ENCODE results near the gene ZYX. TPM values are rescaled to one million over a fixed set of nuclear protein-coding genes. Genes with fewer than 3 reads are reported as not detected.

The ZYX gene
- total and polyA plus RNA-seq, 2 experiments from 2014 or later = 31.8 to 202 TPM

GRCh38 chr7:143380260-143380645, 892 bp upstream of the ZYX start:
- H3K4me3 ChIP-seq = peak overlapping the region; percentile 100
- 0% methylated on average over 29 of the region's 35 CpGs for WGBS (ENCODE audit: low lambda C conversion rate, missing lambda C conversion rate)
- H3K79me2 ChIP-seq = peaks cover 49% of the 10 kb centered on the region
- H3K4me1 ChIP-seq (ENCODE audit: insufficient read depth) = peaks cover 40% of the 10 kb centered on the region
- TF ChIP-seq CTCF (IDR thresholded peaks at IDR 0.05; ENCODE audit: poor library complexity) (peak; percentile 95), EZH2 (IDR thresholded peaks at IDR 0.05; ENCODE audit: borderline replicate concordance) (no peak)
- peak overlapping the region; percentile 85 for H2AFZ ChIP-seq
- H3K9me2 ChIP-seq (replicated peaks; ENCODE audit: insufficient read depth) = no peaks in the 10 kb centered on the region
- peak overlapping the region; percentile 100 for H3K27ac ChIP-seq
- H4K20me1 ChIP-seq (ENCODE audit: insufficient read depth, poor library complexity, severe bottlenecking) = peaks cover 34% of the 10 kb centered on the region
- peak; percentile 93 for DNase-seq (ENCODE audit: low spot score)
- H3K36me3 ChIP-seq (replicated peaks; ENCODE audit: insufficient read depth, low read depth) = no peaks in the 10 kb centered on the region
- H3K27me3 ChIP-seq = no peaks in the 10 kb centered on the region
- H3K4me2 ChIP-seq = peak overlapping the region; percentile 89
- no peaks in the 10 kb centered on the region for H3K9me3 ChIP-seq (ENCODE audit: low read depth)

GRCh38 chr7:143381427-143382125, 431 bp downstream of the ZYX start:
- no peaks in the 10 kb centered on the region for H3K27me3 ChIP-seq
- peaks cover 45% of the 10 kb centered on the region for H4K20me1 ChIP-seq (ENCODE audit: insufficient read depth, poor library complexity, severe bottlenecking)
- peak overlapping the region; percentile 100 for H3K4me3 ChIP-seq
- 2% methylated on average over 19 of the region's 64 CpGs for WGBS (ENCODE audit: low lambda C conversion rate, missing lambda C conversion rate)
- TF ChIP-seq CTCF (IDR thresholded peaks at IDR 0.05; ENCODE audit: poor library complexity) (no peak), EZH2phosphoT487 (IDR thresholded peaks at IDR 0.05; ENCODE audit: low read depth, severe bottlenecking, unreplicated experiment) (no peak), EZH2 (IDR thresholded peaks at IDR 0.05; ENCODE audit: borderline replicate concordance) (no peak)
- peak; percentile 82 for DNase-seq (ENCODE audit: low spot score)
- H3K4me2 ChIP-seq = peak overlapping the region; percentile 89
- H3K79me2 ChIP-seq = peaks cover 55% of the 10 kb centered on the region
- H3K27ac ChIP-seq = peak overlapping the region; percentile 100
- H3K4me1 ChIP-seq (ENCODE audit: insufficient read depth) = peaks cover 48% of the 10 kb centered on the region
- H3K9me3 ChIP-seq (ENCODE audit: low read depth) = no peaks in the 10 kb centered on the region
- H3K36me3 ChIP-seq (replicated peaks; ENCODE audit: insufficient read depth, low read depth) = no peaks in the 10 kb centered on the region
- H3K9me2 ChIP-seq (replicated peaks; ENCODE audit: insufficient read depth) = no peaks in the 10 kb centered on the region
- H2AFZ ChIP-seq = peak overlapping the region; percentile 89

- no peaks in the 10 kb centered on the region for H3K9me3 ChIP-seq (ENCODE audit: low read depth)
- peaks cover 52% of the 10 kb centered on the region for H3K4me1 ChIP-seq (ENCODE audit: insufficient read depth)
- H3K9me2 ChIP-seq (replicated peaks; ENCODE audit: insufficient read depth) = no peaks in the 10 kb centered on the region
- peak overlapping the region; percentile 100 for H3K4me3 ChIP-seq
- H3K27ac ChIP-seq = peak overlapping the region; percentile 100
- 20% methylated on average over 16 of the region's 21 CpGs for WGBS (ENCODE audit: low lambda C conversion rate, missing lambda C conversion rate)
- peaks cover 48% of the 10 kb centered on the region for H4K20me1 ChIP-seq (ENCODE audit: insufficient read depth, poor library complexity, severe bottlenecking)
- no peak for DNase-seq (ENCODE audit: low spot score)
- peak overlapping the region; percentile 89 for H3K4me2 ChIP-seq
- peaks cover 55% of the 10 kb centered on the region for H3K79me2 ChIP-seq
- no peaks in the 10 kb centered on the region for H3K27me3 ChIP-seq
- H3K36me3 ChIP-seq (replicated peaks; ENCODE audit: insufficient read depth, low read depth) = no peaks in the 10 kb centered on the region
- no peak overlapping the region for H2AFZ ChIP-seq
- TF ChIP-seq EZH2phosphoT487 (IDR thresholded peaks at IDR 0.05; ENCODE audit: low read depth, severe bottlenecking, unreplicated experiment) = no peak
- no peak for TF ChIP-seq CTCF (IDR thresholded peaks at IDR 0.05; ENCODE audit: poor library complexity)
- no peak for TF ChIP-seq EZH2 (IDR thresholded peaks at IDR 0.05; ENCODE audit: borderline replicate concordance)
These were observed 1.1 kb downstream of the ZYX start for GRCh38 chr7:143382126-143382790.
